Stimulated activated CD4-positive, alpha-beta T cell treated with anti-CD3 and anti-CD28 coated beads, Interleukin-4, amount 100 ng/mL, for 48 hours (primary cell): ENCODE data around the gene TPGS1.

Experiments
- DNase-seq, 2 donors: peaks; one replicate each; pipeline ENCODE4 v3.0.0-alpha.2; 2020; ENCODE audit warnings: low read depth in 2 of 2

TPGS1 gene

GRCh38 chr19:507286-508203 is at the start of gene TPGS1:
TSS of gene TPGS1 (plus strand) at chr19:507497. CDS start at chr19:507507, 10 bp downstream.
- DNase-seq = peak; percentile 76 to 83

- no peak for DNase-seq
Measured at GRCh38 chr19:457636-458035, 49.7 kb upstream of the TPGS1 start.

DNA sequence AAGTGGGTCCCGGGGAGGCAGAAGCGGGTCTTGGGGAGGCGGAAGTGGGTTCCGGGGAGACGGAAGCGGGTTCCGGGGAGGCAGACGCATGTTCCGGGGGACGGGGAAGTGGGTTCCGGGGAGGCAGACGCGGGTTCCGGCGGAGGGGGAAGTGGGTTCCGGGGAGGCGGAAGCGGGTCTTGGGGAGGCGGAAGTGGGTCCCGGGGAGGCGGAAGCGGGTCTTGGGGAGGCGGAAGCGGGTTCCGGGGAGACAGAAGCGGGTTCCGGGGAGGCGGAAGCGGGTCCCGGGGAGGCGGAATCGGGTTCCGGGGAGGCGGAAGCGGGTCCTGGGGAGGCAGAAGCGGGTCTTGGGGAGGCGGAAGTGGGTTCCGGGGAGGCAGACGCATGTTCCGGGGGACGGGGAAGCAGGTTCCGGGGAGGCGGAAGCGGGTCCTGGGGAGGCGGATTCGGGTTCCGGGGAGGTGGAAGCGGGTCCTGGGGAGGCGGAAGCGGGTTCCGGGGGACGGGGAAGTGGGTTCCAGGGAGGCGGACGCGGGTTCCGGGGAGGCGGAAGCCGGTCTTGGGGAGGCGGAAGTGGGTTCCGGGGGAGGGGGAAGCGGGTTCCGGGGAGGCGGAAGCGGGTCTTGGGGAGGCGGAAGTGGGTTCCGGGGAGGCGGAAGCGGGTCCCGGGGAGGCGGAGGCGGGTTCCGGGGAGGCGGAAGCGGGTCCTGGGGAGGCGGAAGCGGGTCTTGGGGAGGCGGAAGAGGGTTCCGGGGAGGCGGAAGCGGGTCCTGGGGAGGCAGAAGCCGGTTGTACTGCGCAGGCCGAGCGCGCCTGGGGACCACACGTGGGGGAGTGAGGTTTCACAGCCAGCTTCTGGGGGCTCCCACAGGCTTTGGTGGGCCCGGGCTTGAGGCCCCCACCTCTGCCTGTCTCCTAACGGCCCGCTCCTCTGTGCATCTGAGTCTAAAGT is 48.9 kb upstream of the TPGS1 start:
- no peak for DNase-seq

- peak in 1 of 2 donors; percentile 23 for DNase-seq
Measured at GRCh38 chr19:459724-460511, 47.4 kb upstream of the TPGS1 start.

DNA sequence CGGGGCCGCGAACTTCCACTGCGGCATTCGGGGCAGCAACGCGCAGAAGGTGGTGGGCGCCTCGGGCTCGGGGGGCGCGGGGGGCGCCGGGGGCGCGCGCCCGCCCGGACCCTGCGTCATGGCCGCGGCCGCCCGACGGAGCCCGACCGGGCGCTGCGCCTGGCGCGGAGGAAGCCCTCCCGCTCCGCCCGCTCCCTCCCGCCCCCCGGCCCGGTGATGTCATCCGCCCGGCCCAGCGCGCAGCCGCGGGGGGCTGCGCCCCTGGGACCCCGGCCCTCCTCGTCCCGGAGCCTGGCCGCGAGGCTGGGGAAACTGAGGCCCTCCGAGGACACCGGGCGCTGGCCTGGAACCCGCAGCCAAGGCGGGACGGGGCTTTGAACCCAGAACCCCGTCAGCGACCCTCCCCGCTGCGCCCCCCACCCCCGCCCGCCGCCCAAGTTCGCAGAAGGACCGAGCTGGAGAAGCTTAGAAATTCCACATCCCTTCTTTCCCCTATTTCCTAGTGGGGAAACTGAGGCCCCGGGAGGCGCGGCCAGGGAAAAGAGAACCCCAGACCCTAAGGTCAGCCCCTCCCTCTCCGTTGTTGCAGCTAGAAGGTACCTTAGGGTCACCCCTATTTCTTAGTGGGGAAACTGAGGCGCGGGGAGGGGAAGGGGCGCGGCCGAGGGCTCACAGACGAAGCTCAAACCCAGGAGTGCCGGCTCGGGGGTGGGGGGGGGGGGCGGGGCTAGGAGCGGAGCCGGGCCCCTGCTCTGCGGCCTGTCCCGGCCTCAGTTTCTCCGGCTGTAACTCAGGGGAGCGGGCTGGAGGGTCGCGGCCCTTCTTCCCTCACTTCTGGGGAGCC is 46.2 kb upstream of the TPGS1 start, which contains the start of gene SHC2:
Gene SHC2, minus strand, starts transcription at position 157 of the 844 bp plus-strand sequence. Its CDS starts 37 bp downstream, at position 120.
- DNase-seq = no peak

GRCh38 chr19:461721-462551 is 45.4 kb upstream of the TPGS1 start:
- no peak for DNase-seq

- DNase-seq = no peak
Measured at GRCh38 chr19:463483-464207, 43.7 kb upstream of the TPGS1 start.

DNA sequence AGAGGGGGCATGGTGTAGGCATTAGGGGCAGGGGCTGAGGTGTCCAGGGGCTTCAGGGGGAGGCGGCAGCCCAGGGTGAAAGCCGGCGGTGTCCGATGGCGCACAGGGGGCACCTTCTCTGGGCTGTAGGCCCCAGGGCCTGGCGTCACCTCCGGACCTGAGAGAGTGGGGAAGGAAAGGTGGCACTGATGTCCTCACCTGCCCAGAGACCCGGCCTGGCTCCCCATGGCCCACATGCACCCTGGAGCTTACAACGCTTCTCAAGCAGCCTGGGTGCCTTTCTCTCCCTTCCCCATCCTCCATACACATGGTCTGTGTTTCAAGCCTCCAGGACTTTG is 43.1 kb upstream of the TPGS1 start:
- no peak for DNase-seq

- no peak for DNase-seq
Measured at GRCh38 chr19:465056-465816, 42.1 kb upstream of the TPGS1 start.

GRCh38 chr19:467554-467953 is 39.7 kb upstream of the TPGS1 start:
- DNase-seq = no peak

DNA sequence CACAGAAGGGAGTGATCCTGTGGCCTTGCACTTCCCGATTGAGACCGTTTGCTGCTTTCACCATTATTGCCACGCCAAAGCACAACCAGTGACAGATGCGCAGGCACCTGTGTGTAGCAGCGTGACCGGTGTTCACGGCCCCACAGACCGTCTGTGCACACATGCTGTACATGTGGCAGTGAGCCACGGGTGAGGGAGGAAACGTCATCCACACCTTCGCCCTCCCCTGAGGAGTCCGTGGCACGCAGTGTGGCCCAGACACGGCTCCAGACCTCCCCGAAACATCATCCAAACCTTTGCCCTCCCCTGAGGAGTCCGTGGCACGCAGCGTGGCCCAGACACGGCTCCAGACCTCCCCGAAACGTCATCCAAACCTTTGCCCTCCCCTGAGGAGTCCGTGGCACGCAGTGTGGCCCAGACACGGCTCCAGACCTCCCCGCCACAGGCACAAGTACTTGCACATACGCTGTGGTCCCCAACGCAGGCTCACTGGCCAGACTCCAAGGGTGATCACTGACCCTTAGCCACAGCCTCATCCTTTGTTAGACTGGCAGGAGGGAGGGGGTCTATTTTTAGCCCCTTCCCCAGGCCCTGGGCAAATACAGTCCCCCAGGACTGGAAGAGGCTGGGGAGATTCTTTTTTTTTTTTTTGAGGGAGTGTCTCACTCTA is 38.6 kb upstream of the TPGS1 start:
- no peak for DNase-seq

GRCh38 chr19:469833-470232 is 37.5 kb upstream of the TPGS1 start:
- no peak for DNase-seq

DNA sequence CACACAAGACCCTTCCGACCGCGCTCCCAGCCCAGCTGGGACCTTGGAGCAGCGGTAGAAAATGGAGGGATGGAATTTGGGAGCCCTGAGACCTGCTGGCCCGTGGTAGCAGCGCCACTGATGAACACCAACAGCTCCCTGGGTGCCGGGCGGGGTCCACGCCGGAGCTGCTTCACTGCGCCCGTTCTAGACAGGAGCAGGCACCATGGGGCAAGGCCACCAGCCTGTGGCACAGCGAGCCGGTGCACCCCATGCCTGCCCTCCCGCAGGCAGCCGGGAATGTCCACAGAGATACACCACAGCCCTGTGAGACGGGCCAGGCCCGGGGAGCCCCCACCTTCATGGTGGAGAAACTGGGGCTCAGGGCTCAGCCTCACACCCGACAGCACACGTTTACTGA is 36.6 kb upstream of the TPGS1 start:
- no peak for DNase-seq

GRCh38 chr19:472005-472858 is 35.1 kb upstream of the TPGS1 start:
- no peak for DNase-seq

DNA sequence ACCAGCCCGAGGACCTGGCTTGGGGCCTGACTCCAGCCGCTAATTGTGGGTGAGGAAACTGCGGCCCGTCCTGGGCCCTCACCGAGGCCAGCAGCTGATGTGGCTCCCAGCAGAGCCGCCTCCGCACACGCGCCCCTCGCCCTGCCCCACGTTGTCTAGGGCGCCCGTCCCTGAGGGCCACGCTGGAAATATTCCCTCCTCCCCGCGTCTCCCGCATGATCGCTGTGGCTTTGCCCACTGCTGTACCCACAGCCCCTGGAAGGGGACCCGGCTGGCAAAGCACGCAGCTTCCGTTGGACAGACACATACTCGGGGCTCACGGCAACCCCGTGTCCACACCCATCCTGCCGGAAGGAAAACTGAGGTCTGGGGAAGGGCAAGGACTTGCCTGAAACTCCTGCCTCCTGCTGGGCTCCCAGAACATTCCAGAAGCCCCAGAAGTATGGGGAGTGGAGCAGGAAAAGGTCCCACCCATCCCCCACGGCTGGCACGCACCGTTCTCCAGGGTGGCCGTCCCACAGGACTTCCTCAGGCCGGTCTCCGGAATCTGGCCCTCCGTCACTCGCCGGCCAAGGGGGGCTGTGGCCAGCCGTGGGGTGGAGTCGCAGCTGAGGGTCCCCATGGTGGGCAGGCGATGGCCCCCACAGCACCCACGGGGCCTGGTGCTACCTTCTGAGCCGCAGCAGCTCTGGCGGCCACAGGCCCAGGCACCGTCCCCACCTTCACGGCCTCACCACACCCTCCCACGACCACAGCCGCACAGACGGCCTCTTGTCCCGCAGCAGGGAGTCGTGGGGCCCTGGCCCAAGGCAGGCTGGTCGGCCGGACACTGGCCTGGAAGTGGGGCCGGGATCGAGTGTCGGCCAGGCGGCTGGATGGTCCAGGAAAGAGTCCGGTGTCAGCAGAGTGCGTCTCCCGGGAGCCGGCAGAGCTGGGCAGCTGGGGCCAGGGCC is 32.9 kb upstream of the TPGS1 start:
- no peak for DNase-seq

- no peak for DNase-seq
Measured at GRCh38 chr19:475360-475759, 31.9 kb upstream of the TPGS1 start.
